Left renal cortex interstitium (tissue), 4 donors: ENCODE data around the gene CCDC85C. TPM values are rescaled to one million over a fixed set of nuclear protein-coding genes. Genes with fewer than 3 reads are reported as not detected.

Experiments
- DNase-seq, 4 donors: peaks; one replicate each; pipeline ENCODE4 v3.0.0-alpha.2; 2013; ENCODE audit warnings: low read depth in 4 of 4, low spot score in 2 of 4, missing footprints in 1 of 4
- polyA plus RNA-seq, 4 donors: library from polyadenylated mRNA; unstranded; fragments of 120-200 nt; gene quantifications; one replicate each; pipeline ENCODE4 v1.2.1, GENCODE V29; 2013; ENCODE audit not compliant: insufficient read length in 4 of 4

Gene CCDC85C
- polyA plus RNA-seq, 4 donors: 24.9 to 40.0 (median 30.9) TPM

DNA sequence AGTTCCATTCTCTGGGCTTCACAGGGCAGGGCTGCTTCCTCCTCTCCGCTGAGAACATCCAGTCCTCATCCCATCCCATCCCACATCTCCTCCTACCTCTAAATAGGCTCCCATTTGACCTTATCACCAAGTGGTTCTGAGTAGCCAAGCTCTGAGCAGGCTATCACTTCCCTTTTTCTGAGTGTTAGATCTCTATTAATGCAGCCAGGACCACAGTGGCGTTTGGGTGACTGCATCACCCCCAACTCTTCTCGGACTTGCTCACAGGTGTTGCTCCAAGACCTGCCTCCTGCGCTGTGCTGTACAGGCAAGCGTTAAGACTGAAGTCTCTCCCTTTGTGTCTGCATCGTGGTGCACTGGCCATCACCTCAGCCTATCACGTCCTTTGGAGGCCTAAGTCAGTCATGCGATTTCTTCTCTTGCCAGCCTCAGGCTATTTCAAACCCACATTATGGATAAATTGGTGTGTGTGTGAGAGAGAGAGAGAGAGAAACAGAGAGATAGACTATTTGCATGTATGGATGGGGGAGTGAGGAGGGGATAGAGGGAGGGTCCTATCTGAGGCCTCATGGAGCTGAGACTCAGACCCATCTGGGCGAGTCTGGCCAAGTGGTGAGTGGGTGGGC is 28.5 kb upstream of the CCDC85C start:
- DNase-seq: no peak

DNA sequence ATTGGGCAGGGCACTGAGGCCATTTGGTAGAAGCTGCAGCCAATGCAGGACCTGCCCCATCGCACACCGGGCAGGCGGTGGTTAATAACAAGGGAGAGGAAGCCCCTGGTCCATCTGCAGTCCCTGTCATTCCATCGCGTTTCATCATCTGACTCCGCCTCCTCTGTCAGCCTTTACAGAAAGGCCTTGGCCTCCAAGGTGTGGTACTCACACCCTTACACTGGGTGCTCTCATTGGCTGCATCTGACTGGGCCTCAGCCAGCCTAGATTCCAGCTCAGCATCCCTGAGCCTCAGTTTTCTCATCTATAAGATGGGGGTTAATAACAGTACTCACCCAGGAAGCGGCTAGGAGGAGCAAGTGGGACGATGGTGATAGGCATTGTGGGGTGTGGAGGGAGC is 26.2 kb upstream of the CCDC85C start:
- DNase-seq: no peak

DNA sequence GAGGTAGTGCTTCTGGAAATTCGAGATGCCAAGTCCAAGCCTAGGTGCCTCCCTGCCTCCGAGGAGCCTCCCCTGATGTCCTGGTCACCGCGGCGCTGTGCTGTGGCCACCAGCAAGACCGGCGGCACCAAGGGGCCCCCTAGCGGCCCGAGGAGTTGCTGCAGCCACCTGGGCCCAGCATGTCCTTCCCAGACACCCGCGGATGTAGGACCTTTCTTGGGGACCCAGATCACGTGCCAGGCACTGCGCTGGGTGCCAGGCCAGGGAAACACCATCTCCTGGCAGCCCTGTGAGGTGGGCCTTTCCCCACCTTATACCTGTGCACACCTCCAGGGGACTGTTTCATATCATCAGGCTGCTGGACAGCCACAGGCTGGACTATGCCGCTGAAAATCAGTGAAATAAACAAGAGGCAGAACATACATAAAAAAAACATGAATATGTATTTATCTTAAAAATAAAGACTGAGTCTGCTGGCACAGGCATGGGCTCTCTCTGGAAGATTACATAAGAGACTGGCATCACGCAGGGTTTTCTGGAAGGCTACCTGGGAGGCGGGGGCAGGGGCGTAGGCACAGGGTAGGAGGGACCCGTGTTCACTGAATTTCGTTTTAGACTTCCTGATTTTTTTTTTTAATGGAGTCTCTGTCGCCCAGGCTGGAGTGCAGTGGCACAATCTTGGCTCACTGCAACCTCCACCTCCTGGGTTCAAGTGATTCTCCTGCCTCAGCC is 25.0 kb upstream of the CCDC85C start:
- no peak for DNase-seq

DNA sequence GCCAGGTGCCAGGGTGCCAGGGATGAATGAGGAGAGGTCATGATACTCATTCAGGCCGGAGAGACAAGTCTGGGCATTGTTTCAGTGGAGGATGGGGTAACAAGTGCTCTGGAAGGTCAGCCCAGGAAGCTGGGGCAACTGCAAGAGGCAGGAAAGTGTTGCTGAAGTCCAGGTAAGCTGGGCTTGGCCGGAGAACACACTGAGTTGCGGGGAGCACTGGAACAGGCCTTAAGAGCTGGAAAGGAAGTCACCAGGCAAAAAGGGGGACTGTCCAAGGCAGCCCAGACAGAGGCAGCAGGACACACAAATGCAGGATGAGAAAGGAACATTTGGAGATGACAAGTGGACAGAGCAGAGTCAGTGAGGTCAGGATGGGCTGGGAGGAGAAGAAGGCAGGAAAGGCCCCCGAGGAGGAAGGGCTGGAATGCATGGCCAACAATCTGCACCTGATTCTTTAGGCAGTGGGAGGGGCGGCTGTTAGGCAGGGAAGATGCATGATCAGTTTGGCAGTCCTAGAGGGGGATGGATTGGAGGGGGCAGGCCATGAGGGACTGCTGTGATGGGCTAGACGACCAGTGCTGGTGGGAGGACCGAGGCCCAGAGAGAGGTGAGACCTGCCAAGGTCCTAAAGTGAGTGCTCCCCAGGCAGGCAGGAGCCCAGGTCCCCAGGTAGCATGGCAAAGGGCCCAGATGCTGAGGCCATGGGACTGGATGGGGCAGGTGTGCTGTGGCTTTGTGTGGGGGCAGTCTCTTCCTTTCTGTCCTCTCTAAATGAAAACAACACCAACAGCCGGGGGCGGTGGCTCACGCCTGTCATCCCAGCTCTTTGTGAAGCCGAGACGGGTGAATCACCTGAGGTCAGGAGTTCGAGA is 23.7 kb upstream of the CCDC85C start:
- DNase-seq: no peak

DNA sequence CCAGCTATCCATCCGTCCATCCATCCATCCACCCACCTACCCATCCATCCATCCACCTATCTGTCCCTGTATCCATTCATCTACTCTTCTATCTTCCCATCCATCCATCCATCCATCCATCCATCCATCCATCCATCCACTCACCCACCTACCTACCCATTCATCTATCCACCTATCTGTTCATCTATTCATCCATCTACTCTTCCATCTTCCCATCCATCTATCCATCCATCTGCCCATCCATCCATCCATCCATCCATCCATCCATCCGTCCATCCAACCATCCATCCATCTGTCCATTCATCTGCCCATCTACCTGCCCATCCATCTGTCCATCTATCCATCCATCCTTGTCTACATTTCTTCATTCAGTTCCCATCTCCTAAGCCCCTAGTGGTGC is 23.1 kb upstream of the CCDC85C start:
- DNase-seq: no peak

DNA sequence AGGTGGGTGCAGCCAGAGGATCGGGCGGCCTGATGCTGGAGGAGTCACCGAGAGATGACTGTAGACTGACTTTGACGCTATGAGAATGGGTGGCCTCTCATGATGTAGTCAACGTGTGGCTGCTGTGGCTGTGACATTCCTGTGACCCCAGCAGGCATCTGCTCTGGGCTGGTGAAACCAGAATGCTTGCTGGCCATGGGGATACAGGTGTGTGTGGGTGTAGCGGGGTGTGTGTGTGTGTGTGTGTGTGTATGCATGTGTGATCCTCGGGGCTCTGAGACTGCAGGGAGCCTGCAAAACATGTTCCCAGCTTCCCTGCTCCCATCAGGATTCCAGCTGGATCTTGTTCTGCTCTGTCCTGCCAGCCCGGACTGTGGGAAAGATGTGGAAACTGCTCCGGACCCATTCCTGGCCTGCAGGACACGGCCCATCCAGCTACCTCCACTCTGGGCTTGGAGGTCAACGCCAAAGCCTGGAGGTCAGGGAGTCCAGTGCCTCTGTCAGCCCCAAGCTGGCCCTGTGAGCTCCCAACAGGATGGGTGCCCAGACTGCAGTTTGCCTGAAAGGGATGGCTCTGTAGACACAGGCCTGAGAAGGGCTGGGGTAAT is 22.1 kb upstream of the CCDC85C start:
- no peak for DNase-seq

DNA sequence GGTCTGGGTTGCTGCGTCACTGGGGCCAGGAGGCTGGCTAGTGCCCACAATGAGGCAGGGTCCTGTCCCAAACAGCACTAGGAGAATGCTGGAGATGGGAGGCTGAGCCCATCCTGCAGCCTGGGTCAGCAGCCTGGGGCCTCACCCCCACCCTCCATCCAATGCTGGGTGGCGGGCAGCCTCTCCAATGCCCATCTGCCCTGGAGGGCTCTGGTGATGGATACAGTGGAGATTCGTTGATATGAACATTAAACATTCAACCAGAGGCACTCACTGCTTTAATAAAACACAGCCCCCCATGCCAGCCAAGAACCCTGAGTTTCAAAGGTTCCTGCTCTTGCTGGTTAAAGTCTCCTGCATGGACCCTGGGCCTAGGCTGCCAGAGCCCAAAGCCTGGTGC is 21.5 kb upstream of the CCDC85C start:
- no peak for DNase-seq

DNA sequence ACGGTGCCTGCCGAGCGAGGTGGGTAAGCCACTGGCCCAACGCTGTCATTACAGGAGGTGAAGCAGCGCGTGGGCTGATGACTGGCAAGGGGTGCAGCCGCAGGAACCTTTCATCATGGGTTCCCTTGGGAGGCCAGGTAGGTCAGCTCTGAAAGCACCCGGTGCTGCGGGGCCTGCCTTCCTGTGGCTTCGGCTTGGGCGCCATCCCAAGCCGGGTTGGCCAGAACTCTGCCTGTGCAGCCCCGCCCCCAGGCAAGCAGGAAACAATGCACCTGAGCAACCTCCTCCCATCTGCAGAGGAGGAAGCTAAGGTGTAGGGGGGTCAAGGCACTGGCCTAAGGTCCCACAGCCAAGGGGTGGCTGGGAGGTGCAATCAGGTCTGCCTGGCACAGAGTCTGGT is 21.0 kb upstream of the CCDC85C start:
- DNase-seq: no peak

DNA sequence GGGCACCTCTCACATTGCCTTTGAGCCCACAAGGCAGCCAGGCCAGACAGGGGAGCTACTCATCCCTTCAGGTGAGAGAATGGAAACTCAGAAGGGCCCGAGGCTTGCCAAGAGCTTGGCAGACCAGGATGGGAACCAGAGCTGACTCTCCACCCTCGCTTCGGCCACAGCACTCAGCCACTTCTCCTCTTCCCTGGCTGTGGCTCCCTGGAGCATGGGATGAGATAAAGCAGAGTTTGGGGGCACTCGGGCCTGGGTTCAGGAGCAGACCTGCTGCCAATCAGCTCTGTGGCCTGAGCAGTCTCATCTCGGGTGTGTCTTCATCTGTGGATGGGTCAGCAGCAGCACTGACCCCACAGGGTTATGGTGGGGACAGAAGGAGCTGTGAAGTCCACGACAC is 20.0 kb upstream of the CCDC85C start:
- DNase-seq: no peak

DNA sequence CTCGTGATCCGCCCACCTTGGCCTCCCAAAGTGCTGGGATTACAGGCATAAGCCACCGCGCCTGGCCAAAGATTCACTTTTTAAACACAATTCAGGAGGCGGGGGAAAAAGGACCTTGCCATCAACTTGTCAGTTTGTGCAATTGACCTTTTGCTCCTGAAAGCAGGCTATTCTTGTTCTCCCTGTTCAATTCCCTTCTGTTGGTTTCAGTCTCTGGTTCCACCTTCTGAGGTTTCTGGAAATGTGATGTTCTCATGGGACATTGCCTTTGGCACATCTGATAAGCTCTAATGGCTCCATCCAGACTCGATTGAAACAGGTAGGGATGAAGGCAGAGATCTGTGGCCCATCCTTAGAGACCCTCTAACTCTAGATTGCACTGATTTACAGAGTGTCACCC is 17.9 kb upstream of the CCDC85C start:
- DNase-seq: no peak

DNA sequence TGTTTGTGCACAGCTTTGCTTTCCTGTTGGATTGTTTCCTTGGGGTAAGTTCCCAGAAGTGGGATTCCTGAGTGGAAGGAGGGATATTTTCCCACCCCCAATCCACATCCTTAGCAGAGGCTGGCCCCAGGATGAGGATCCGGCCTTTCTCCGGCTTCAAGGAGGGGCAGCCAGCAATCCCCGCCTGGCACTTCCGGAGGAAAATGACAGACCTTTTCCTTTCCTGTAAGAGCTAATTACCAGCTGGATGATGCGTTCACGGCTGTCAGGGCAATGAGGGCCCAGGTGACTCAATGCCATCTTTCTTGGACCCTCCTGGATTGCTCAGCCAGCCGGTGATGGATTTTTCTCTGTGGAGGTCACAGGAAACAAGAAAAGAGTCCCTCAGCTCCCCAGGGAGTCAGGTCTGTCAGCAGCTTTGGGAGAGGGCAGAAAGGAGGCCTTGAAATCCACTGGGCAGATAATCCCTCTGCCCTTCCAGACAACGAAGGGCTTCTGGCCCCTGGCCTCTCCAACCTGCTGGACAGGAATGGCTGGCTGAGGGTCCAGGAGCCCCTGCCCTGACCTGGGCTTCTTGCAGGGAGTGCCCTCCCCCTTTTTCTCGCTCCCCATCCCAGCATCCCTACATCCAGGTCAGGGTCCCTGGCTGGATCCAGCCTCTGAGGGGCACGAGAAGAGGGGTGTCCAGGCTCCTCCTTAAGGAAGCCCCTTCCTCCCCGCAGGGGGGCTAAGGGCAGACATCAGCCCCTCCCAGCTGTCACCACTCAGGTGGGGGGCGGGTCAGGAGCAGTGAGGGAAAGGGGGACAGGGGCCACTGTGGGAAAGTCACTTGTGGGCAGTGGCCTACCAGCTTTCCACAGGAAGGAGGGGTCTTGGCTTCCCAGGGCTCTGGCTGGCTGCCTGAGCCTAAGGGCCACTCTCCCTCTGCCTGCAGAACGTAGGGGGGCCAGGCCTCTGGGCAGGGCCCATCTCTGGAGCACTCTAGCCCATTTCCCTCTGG is 16.1 kb upstream of the CCDC85C start:
- DNase-seq: no peak

DNA sequence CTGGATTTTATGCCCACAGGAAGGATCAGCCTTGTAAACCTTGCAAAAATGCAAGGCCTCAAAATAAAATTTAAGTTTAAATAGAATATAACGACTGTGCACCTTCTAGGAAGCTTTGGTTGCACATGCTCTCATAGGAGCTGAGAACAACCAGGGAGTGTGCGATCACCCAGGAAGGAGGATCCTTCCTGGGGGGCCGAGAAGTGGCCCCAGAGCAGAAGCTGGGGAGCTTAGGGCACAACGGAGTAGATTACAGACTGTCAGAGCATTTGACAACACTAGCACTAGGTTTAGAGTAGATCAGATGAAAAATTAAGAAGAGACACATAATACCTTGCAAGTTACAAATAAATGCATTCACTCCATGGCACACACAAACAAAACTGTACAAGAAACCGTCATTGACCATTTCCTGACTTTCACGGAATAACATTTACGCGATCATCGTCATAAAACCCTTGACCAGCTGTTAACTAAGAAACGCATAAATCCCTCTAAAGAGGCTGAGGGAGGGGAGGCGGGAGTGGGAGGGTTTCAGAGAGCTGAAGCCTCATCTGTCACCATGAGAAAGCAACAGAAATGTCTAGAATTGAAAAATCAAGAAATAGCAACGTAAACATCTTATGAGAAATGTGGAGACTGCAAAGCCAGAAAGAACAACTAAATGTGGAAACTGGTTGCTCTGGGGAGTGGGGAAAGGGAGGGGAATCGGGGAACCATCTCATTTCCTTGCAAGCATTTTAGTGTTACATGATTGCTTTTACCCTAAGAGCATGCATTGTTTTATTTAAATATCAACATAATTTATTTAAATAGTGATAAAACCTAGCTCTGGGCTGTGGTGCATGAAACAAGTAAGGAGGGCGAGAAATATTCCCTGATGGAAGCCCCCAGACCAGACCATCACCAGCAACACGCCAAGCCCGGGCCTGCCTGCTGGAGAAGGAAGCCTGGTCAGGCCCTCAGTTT is 13.1 kb upstream of the CCDC85C start:
- DNase-seq: no peak

DNA sequence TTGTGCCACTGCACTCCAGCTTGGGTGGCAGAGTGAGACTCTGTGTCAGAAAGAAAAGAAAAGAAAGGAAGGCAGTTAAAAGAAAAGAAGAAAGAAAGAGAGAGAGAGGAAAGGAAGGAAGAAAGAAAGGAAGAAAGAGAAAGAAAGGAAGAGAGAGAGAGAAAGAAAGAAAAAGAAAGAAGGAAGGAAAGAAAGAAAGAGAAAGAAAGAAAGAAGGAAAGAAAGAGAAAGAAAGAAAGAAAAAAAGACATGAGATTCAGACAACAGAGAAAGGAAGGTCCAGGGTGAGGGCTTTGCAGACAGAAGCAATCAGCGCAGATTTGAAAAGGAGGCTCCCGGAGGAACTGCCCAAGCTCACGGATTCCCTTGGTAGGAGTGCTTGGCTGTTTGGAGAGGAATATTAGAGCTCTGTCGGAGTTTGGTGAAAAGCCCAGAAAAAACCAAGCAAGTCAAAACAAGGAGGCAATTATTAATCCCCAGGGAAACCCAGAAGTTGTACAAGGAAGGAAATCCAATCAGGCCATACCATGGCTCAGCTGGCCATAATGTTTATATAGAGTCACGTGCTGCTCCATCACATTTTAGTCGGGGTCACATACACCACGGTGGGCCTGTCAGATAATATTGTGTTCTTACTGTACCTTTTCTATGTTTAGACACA is 11.6 kb upstream of the CCDC85C start:
- DNase-seq: no peak

DNA sequence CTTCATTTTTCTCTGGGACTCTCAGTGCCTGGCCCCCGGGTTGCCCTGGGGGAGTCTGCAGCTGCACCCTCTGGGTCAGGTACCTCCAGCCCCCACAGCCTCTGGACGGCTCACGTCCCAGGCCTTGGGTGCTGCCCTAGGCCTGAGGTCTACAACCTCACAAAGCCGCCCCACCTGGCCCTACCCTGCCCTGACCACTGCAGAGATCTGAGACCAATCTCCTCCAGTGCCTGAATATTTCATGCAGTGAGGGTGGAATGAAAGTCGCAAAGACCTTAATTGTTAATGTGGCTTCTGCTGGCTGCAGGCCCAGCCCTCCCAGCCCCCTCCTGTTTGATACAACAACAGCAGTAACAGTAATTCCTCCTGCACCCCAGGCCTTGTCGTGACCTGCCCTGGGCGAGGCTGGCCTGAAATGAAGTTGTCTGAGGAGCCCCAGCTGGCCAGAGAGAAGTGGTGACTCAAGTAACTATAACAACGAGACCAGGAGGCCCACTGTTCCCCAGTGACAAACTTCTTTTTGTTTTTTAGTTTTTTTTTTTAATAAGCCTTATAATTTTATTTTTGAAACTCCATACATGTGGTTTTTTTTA is 8.8 kb upstream of the CCDC85C start:
- no peak for DNase-seq

DNA sequence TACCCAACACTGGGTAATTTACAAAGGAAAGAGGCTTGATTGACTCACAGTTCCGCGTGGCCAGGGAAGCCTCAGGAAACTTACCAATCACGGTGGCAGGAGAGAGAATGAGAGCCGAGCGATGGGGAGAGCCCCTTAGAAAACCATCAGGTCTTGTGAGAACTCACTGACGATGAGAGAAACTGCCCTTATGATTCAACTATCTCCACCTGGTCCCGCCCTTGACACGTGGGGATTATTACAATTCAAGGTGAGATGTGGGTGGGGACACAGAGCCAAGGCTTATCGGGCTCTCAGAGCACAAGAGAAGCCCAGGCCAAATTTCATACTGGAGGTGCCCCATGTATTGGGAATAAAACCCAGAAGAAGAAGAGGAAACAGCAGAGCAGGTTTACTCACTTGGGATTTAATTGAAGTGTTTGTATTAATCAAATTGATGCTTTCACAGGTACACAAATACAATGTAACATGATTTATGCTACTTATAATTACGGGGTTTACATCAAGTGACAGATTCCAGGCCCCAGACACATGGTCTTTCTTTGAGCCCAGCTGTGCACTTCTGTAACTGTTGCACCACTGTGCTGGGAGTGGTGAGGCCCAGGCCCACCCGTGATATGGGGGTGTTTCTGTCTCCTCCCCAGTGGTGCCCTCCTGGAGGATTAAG is 8.2 kb upstream of the CCDC85C start:
- DNase-seq: no peak

DNA sequence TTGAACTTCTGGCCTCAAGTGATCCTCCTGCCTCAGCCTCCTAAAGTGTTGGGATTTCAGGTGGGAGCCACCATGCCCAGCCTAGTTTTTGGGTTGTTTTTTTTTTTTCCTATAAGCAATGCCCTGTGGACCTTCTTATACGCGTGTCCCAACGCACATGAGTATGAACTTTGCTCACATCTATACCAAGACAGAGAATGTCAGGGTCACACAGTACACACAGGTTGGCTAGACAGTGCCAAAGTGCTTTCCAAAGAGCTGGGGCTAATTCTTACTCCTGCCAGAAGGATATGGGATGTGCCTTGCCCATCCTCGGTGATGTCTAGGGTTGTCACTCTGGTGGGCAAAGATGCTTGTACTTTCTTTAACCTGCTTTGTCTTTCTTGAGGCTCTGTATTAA is 7.6 kb upstream of the CCDC85C start:
- no peak for DNase-seq
